Frontal cortex (tissue), 4 donors: ENCODE results near the gene ACTN2. TPM values are rescaled to one million over a fixed set of nuclear protein-coding genes. Genes with fewer than 3 reads are reported as not detected.
"Not testable (repeated sequence)": the region's sequence is repeated elsewhere in the genome, so short reads cannot be mapped to it uniquely, and the experiment has no call there.

Source experiments
- DNase-seq, 2 donors: peaks; one replicate each; pipeline ENCODE4 v3.0.0; 2012; ENCODE audit warnings: low spot score in 2 of 2
- FAIRE-seq: peaks from 2 replicates; lab custom pipeline; 2012; peaks lifted over from hg19 to GRCh38; lab: Jason Lieb, UNC
- total RNA-seq: library from RNA; depleted of rRNA; stranded (reverse); fragments of >200 nt; gene quantifications from one replicate; pipeline ENCODE4 v1.2.3, GENCODE V29; 2014
- donor health status: control.
- donor health status: control.
- donor health status: control.

ACTN2 gene
- total RNA-seq: 33.8 TPM

DNA sequence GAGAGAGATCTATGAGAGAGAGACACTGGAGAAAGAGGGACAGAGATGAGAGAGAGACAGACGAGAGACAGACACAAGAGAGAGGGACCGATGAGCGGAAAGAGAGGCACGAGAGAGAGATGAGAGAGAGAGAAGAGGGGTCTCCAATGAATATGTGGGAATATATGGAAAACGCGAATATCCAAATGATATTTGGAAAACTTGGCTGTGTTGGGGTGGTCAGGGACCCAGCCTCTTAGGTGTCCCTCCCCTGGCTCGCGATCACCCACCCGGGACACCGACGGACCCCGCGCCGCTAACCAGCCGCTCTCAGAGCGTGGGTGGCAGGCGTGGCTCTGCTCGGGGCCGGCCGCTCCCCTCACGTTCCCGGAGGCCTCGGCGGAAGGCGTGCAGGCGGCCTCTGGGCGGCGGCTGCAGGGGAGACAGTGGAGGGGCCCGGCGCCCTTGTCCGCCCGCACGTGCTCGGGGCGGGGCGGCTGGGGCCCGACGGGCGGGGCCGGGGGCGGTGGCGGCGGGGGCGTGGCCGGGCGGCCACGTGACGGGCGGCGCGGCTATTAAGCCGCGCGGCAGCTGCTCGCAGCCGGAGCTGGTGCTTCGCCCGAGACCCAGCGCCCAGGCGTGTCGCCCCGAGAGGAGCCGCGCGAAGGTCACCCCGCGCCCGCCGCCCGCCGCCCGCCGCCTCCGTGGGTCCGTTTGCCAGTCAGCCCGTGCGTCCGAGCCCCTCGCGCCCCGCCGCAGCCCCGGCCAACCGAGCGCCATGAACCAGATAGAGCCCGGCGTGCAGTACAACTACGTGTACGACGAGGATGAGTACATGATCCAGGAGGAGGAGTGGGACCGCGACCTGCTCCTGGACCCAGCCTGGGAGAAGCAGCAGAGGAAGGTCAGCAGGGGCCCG is at the start of gene ACTN2:
Gene ACTN2 (plus strand): TSS at position 583 of the 898 bp plus-strand sequence. CDS start 175 bp downstream, at position 758.
- FAIRE-seq (no peak), DNase-seq (peak; percentile 79 to 87)

DNA sequence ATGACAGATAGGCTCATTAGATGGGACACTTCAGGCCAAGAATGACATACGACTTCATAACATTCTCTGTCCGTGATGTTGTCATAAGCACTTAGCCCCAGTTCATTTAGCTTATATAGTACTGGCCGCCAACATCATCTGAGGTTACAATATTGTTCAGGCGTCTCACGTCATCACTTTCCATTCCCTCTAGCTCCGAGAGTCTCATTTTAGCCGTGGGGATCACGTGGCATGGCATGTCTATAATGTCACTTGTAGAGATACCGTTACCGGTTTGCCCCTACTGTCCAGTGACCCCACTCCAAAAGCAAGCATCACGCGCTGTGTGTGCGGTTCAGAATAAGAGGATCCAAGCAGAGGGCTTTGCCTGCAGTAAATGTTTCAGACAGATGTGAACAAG is 47.4 kb upstream of the ACTN2 start:
- FAIRE-seq (no peak), DNase-seq (no peak)

DNA sequence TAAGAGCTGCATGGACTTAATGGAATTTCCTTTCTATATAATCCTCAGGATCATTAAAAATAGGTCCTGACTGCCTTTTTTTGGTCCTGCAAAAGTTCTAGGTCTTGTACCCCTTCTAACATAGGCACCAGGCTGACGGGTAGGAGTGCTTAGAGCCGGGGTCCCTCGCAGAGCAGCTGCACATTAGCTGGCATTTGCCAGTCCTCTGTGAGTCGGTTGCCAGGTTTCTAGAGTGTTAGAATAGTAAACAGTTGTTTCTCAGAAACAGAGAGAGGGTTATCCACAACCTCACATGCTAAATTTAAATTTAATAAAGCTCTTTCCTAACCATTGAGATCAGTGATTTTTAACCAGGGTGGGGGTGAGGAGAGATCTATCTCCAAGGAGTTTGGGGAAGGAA is 46.6 kb upstream of the ACTN2 start:
- no peak for FAIRE-seq
- DNase-seq: no peak

DNA sequence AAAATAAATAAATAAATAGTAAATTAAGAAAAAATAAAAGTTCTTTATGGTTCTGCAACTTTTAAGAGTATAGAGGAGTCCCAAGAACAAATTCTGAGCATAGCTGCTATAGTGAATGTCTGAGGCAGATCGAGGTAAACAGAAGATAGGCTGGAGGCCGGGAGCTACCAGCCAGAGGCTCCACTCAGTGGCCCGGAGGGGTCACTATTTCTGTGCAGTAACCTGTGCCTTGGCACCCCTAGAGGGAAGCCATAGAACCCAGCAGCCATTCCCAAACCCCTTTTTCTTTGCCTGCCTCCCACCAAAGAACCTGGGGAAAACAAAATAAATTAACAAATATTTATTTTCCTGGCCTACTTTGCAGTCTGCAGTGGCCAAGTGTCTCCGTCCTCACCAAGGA is 43.5 kb upstream of the ACTN2 start:
- DNase-seq: no peak
- no peak for FAIRE-seq

DNA sequence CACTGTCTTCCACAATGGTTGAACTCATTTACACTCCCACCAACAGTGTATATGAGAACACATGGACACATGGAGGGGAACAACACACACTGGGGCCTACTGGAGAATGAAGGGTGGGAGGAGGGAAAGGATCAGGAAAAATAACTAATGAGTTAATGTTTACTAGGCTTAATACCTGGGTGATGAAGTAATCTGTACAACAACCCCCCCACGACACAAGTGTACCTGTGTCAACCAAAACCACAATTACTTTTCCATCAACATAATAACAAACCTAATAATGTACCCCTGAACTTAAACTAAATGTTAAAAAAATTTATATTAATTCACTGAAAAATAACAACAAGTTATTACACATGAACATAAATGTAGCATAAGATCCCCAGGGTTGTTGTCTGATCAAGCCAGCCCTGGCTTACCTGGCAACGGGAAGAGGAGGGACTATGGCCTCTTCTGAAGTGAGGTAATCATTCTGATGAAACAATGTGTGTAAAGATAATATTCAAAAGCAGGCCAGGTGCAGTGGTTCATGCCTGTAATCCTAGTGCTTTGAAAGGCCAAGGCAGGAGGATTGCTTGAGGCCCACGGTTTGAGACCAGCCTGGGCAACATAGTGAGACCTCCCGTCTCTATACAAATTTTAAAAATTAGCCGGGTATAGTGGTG is 41.2 kb upstream of the ACTN2 start:
- DNase-seq (no peak), FAIRE-seq (no peak)

DNA sequence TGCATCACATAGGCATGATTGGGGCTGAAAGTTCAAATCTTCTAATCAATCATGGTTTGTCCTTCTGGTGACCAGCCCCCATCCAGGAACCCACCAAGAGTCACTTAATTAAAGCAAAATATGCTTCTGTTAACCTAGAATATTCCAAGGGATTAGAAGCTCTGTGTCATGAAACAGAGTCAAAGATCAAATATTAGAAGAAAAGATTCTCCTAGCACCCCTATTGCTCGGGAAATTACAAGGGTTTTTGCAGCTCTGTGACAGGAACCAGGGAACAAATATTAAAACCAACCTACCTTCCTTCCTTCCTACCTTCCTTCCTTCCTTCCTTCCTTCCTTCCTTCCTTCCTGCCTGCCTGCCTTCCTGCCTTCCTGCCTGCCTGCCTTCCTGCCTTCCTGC is 31.8 kb upstream of the ACTN2 start:
- FAIRE-seq (no peak), DNase-seq (no peak)

DNA sequence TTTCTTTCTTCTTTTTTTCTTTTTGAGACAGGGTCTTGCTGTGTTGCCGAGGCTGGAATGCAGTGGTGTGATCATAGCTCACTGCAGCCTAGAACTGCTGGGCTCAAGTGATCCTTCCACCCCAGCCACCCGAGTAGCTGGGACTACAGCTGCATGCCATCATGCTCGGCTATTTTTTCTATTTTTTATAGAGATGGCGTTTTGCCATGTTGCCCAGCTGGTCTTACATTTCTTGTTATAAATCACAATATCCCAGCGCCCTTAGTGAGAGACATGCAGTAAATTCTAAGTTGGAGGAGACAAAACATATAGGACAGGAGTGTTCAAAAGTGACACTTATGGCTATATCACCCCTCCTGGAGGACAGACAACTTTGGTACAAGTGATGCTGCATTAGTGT is 31.3 kb upstream of the ACTN2 start:
- FAIRE-seq (no peak), DNase-seq (no peak)

DNA sequence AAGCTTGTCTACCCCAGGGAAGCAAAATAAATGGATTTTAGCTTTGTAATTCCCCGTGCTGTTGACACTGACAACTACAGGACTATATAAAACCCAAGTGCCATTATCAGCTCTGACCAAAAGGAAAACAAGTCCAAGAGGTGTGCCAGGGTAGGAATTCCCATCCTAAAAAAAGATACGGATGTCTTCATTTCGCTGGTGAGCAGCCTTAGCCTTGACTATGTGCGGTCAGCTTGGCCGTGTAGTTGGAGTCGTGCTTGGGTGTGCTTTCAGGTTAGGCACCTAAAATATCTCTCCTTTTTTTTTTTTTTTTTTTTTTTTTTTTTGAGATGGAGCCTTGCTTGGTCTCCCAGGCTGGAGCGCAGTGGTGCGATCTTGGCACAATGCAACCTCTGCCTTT is 28.9 kb upstream of the ACTN2 start:
- FAIRE-seq (no peak), DNase-seq (no peak)

DNA sequence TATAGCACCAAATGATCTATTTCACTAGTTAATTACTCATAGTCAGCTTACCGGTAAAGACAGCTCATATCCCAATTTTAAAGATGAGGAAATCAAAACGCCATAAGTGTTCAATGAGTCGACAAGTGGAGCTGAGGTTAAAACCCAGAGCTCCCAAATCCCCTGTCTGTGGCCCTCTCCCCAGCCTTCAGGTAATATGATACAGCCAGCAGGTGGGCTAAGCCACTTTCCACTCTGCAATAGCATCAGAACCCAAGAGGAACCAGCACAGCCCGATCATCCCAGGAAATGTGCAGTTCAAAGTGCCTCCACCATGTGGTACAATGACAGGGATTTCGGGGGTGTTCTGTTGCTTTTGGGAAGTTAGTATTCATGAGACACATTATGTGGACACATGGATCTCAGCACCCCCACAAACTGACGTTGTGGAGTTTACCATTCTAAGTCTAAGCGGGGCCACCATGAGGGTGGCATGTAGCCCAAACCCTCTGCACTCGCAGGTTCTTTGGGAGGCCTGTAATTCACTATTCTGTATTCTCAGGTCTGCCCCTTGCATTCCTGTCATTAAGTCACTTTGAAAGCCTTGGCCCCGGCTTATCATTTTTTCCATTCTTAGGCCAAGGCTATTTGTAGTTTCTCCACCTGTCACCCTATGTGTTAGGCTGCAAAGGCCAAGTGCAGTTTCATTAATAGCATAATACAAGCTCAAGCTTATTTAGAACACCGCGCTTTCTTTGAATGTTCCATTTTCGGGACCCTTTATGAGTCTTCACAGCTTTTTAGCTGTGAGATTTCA is 26.3 kb upstream of the ACTN2 start:
- DNase-seq: no peak
- FAIRE-seq: no peak

DNA sequence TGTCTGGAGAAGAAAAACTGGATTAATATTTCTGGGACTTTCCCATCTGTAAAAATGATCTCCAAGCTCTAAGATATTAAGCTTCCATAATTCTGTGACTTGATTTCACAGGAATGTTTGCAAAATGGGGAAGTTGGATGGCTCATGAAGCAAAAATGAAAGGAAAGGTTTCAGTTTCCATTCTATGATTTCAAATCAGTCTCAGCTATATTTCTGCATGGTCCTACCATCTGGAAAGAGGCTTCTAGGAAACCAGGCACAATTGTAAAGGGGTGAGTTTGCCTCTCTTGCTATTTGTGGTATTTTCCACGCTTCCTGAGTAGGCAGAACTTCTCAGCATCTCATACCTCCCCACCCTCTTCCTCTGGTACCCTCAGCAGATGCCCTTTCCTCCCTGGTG is 22.4 kb upstream of the ACTN2 start:
- FAIRE-seq (no peak), DNase-seq (no peak)

DNA sequence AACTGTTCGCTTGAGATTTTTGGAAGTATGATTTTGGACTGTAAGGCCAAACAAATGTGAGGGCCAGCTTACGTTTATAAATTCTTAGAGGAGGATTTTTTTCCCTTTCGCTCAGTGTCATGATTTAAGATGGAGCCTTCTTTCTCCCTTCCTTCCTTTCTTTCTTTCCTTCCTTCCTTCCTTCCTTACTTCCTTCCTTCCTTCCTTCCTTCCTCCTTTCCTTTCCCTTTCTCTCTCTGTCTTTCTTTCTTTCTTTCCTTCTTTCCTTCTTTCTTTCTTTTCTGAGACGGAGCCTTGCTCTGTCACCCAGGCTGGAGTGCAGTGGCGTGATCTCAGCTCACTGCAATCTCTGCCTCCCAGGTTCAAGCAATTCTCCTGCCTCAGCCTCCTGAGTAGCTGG is 17.4 kb upstream of the ACTN2 start:
- not testable (repeated sequence) for DNase-seq, FAIRE-seq

DNA sequence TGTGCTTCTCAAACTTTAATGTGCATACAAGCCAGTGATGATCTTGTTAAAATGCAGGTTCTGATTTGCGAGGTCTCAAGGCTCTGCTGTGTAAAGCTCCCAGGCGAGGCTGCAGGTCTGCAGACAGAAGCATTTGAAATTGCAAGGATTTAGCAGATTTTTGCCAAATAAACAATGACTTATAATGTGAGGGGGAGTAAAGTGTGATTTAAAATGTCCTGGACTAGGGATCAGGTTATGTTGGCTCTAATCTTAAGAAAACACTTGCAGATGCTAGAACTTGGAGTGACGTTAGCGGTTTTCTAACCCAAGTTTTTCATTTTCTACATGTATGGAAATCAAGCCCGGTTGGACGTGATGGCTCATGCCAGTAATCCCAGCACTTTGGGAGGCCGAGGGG is 16.2 kb upstream of the ACTN2 start:
- FAIRE-seq (no peak), DNase-seq (no peak)

DNA sequence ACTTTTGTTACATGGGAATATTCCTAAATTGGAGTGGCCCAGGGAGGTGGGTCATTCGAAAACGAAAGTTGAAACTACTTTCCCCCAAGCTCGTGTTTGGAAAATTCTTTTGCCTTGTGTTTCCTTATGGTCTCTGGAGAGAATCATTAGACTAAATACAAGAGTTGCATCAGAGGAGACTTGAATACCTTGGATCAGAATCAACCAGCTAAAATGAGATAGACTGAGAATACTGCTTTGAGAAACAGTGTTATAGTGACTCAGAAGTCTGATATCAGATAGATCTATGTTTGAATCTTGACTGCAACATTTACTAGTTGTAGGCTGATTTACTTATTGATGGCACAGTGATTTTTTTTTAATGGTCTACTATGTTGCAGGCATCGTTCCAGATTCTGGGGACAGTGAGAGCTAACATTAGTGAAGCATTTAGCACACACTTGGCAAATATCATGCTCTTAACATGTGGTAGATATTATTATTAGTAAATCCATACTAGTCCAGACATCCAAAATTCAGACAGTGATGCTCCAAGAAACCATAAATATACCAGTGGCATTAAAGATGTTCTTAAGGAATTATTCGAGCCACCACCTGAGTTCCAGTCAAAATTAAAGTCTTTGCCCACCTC is 12.9 kb upstream of the ACTN2 start:
- no peak for DNase-seq
- FAIRE-seq: no peak

DNA sequence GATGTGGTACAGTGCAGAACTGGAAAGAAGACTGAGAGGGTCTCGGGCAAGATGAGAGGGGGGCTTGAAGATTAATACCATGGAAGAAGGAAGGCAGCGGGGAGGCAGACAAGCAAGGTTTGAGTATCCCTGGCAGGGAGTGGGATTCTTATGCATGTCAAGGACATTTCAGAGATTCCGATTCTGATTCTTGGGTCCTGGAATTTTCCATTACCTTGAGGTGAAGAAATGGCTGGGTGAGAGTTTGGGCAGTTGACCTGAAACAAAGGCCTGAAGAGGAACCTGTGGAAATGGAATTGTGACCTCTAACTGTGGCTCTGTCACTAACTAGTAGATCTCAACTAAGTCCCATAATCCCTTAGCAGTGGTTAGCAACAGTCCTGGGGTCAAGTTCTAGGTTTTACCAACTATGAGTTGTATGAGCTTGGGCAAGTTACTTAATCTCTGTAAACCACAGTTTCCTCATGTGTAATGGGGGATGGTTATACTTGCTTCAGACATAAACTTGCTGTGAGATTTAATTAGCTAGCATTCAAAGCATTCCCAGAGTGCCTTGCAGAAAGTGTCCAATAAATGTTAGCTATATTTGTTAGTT is 8.6 kb upstream of the ACTN2 start:
- FAIRE-seq: no peak
- DNase-seq: no peak

DNA sequence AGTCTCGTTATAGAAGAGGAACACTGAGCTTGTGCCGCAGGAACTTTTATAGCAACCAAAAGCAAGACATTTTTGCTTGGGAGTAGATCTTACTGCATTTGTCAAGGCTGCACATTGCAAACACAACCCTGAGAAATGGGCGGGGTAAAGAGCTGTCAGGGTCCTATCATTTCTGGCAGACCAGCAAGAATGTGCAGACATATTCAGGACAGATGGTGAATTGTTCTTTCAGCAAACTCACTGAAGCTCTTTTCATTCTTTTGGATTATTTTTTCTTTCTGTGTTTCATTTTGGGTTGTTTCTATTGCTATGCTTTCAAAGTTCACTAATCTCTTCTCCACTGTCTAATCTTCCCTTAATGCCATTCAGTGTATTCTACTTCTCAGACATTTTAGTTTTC is 5.1 kb upstream of the ACTN2 start:
- FAIRE-seq: no peak
- no peak for DNase-seq

DNA sequence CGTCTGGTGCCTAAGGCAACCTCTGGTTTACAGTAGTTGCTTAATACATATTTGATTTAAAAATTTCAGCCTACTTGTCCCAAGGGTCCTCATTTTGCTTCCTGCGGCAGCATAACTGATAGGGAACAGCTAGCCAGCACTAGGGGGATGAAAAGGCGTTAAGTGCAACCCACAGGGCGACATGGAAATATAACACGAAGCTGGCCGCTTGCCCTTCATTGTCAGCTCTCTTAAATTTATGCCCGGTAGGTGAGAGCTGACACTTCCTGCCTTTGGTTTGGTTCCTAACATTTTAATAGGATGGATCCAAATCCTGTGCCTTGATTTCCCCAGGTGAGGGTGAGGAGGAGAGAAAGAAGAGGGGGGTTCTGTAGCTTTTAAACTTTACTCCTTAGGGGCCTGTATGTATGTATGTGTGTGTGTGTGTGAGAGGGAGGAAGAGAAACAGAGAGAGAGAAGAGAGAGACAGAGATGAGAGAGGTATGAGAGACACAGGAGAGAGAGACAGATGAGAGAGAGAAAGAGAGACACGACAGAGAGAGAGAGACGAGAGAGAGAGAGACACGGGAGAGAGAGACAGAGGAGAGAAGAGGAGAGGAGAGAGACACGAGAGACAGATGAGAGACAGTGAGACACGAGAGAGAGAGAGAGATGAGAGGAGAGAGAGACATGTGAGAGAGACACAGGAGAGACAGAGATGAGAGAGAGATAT is 938 bp upstream of the ACTN2 start:
- FAIRE-seq (no peak), DNase-seq (no peak)

DNA sequence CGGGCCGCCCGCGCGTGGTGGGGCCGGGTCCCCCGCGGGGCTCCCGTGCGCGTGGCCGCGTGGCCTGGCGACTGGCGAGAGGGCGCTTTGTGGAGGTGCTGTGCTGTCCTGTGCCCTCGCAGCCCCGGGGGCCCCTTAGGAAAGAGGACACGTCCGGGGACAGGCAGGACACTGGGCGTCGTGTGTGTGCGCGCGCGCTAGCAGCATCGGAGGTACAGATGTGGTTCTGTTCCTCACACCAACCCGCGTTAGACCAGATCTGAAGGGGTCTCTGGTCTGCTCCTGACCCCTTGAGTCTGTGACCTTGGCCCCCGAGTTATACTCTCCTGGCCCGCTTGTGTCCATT is 489 bp downstream of the ACTN2 start:
- no peak for DNase-seq
- no peak for FAIRE-seq

DNA sequence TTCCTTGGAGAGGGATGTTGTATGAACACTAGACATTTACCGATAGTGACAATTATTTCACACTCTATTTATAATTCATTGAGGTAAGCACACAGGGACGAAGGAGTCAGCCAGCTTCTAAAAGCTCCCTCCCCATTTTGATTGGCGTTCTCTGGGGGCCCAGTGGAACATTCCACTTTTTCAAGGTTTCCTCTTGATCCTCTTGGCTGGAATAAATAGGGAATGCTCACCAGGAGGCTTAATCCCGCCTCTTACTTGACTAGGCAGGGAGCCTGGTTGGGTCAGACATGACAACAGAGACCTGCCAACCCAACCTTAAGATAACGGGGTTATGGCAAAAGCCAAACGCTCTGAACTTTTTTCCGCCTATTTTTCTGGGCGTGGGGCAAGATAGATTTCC is 974 bp downstream of the ACTN2 start:
- DNase-seq (no peak), FAIRE-seq (no peak)

DNA sequence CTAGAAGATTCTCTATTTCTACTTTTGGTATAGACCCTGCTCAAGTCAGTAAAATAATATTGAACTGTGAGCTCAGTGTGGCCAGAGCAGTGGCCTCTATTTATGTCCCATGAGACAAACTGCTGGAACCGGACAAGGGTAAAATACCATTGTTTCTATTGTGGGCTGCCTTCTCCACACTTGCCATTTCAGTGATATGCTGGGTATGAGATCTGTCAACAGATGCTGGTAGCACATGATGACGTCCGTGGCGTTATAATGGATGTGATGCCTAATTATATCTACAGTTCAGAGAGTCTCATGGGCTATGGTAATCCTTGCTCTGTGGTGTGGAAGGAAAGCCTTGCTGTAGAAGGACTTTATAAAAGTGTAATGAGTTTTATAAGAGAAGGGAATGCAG is 2.4 kb downstream of the ACTN2 start:
- no peak for FAIRE-seq
- no peak for DNase-seq
